ENCODE measurements around the gene SDK1.

SDK1 gene

DNA sequence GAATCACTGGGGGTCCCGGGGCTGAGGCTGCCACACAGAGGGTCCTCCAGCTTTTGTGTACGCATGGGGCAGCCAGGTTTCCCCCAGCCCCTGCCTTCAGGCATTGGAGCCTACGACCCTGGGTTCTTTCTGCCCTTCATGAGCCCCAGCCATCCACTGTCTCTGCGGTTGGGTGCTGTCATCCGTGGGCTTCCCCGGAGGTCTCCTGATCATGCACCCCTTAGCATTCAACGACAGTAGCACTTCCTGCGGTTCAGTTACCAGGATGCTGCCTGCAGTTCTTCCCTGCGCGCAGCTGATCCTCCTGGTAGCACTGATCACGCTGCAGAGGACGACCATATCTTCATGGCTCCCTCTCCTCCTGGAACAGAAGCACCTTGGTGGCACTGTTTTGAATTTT lies 676.3 kb downstream of the SDK1 start:
- no peak overlapping the region for H3K4me3 Mint-ChIP-seq
- H3K9me3 Mint-ChIP-seq, result no peaks in the 10 kb centered on the region
- DNase-seq (ENCODE audit: low spot score in 2 of 2) (no peak), ATAC-seq (peak; percentile 11)
- H3K27ac Mint-ChIP-seq, result no peak overlapping the region
- H3K36me3 Mint-ChIP-seq, result no peaks in the 10 kb centered on the region
- no peaks in the 10 kb centered on the region for H3K4me1 Mint-ChIP-seq

DNA sequence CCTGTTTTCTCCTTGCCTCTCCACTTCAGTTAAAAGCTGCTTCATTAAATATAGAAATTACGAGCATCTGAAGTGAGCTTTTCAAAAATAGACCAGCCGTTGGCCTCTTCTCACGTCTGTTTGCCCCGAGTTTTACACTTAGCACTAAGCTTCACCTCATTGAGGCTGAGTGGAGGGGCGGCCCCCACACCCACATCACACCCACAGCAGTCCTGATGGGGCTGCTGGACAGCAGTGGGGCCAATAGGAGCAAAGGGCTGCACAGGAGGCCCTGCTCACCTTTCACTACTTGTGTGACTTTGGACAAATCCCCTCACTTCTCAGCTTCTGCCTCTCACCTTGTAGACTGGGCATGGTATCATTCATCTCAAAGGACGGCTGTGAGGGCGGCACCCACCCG lies 677.8 kb downstream of the SDK1 start:
- no peak overlapping the region for H3K4me3 Mint-ChIP-seq
- H3K9me3 Mint-ChIP-seq, result no peaks in the 10 kb centered on the region
- no peaks in the 10 kb centered on the region for H3K36me3 Mint-ChIP-seq
- H3K4me1 Mint-ChIP-seq, result no peaks in the 10 kb centered on the region
- no peak overlapping the region for H3K27ac Mint-ChIP-seq
- ATAC-seq (no peak), DNase-seq (ENCODE audit: low spot score in 2 of 2) (no peak)

DNA sequence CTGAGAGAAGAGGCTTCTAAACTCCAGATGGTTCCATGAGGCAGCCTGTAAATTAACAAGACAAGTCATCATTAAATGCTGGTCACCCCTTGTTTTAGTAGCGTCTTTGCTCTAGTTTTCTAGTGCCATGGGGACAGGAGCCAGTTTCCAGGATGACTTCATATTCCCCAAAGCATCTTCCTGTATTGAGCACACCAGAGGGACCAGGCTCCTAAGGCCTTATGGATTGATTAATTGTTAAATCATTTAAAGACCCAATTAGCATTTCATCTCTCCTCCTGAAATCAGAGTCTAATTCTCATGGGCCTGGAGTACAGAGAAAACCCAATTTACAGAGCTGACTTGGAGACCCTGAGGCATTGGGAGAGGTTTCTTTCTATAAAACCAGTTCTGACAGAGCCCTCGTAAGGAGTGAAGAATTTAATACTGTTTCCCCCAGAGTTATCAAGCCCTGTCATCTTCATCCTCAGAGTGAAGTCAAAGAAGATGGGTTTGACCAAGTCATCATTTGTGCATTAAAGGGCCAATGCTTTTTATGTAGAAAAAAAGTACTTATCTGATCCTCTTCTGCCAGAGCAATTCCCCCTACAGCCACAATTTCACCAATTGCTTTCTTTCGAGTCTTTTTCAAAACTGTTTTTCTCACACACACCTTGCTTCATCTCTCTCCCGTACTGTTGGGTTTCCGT lies 678.7 kb downstream of the SDK1 start:
- Mint-ChIP-seq H3K4me3 (no peak overlapping the region), H3K9me3 (no peaks in the 10 kb centered on the region), H3K27ac (no peak overlapping the region), H3K4me1 (no peaks in the 10 kb centered on the region), H3K36me3 (no peaks in the 10 kb centered on the region)
- DNase-seq (ENCODE audit: low spot score in 2 of 2) (no peak), ATAC-seq (no peak)

DNA sequence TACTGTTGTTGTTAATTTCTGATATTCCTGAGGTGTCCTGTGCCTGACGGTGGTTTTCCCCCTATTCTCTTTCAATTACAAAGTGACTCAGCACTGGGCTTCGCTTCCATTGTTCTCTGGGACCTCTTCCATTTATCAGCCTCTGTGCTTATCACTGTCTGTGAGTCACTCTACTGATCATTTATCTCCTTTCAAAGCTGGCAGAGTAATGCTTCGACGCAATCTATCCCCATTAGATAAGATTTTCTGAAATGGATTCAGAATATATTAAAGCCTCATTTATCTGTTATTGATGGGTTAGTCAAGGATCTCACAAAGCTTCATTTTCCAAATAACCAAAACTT lies 679.2 kb downstream of the SDK1 start:
- Mint-ChIP-seq H3K4me3 (no peak overlapping the region), H3K27ac (no peak overlapping the region), H3K4me1 (no peaks in the 10 kb centered on the region), H3K36me3 (no peaks in the 10 kb centered on the region), H3K9me3 (no peaks in the 10 kb centered on the region)
- ATAC-seq (no peak), DNase-seq (ENCODE audit: low spot score in 2 of 2) (no peak)

- no peak for ATAC-seq
- DNase-seq (ENCODE audit: low spot score in 2 of 2), result no peak
- no peak overlapping the region for H3K27ac Mint-ChIP-seq
- H3K4me1 Mint-ChIP-seq, result no peaks in the 10 kb centered on the region
- H3K36me3 Mint-ChIP-seq, result no peaks in the 10 kb centered on the region
- no peak overlapping the region for H3K4me3 Mint-ChIP-seq
- no peaks in the 10 kb centered on the region for H3K9me3 Mint-ChIP-seq
These were observed 680.2 kb downstream of the SDK1 start for GRCh38 chr7:3981281-3981680.

- no peak overlapping the region for H3K4me3 Mint-ChIP-seq
- DNase-seq (ENCODE audit: low spot score in 2 of 2), result no peak
- H3K4me1 Mint-ChIP-seq, result no peaks in the 10 kb centered on the region
- H3K27ac Mint-ChIP-seq, result no peak overlapping the region
- no peaks in the 10 kb centered on the region for H3K9me3 Mint-ChIP-seq
- no peaks in the 10 kb centered on the region for H3K36me3 Mint-ChIP-seq
- no peak for ATAC-seq
These were observed 683.4 kb downstream of the SDK1 start for GRCh38 chr7:3984456-3984855.

- Mint-ChIP-seq H3K4me3 (no peak overlapping the region), H3K9me3 (no peaks in the 10 kb centered on the region), H3K36me3 (no peaks in the 10 kb centered on the region), H3K4me1 (no peaks in the 10 kb centered on the region), H3K27ac (no peak overlapping the region)
- DNase-seq (ENCODE audit: low spot score in 2 of 2), result no peak
- no peak for ATAC-seq
These were observed 685.9 kb downstream of the SDK1 start for GRCh38 chr7:3986927-3987326.

GRCh38 chr7:3987426-3987927 lies 686.4 kb downstream of the SDK1 start:
- H3K4me1 Mint-ChIP-seq, result no peaks in the 10 kb centered on the region
- no peaks in the 10 kb centered on the region for H3K36me3 Mint-ChIP-seq
- H3K9me3 Mint-ChIP-seq, result no peaks in the 10 kb centered on the region
- ATAC-seq (no peak), DNase-seq (ENCODE audit: low spot score in 2 of 2) (no peak)
- no peak overlapping the region for H3K4me3 Mint-ChIP-seq
- H3K27ac Mint-ChIP-seq, result no peak overlapping the region

GRCh38 chr7:3989723-3990122 lies 688.7 kb downstream of the SDK1 start:
- H3K9me3 Mint-ChIP-seq, result no peaks in the 10 kb centered on the region
- ATAC-seq (no peak), DNase-seq (ENCODE audit: low spot score in 2 of 2) (no peak)
- H3K4me1 Mint-ChIP-seq, result no peaks in the 10 kb centered on the region
- no peak overlapping the region for H3K4me3 Mint-ChIP-seq
- no peak overlapping the region for H3K27ac Mint-ChIP-seq
- no peaks in the 10 kb centered on the region for H3K36me3 Mint-ChIP-seq

- Mint-ChIP-seq H3K4me3 (no peak overlapping the region), H3K36me3 (no peaks in the 10 kb centered on the region), H3K4me1 (no peaks in the 10 kb centered on the region), H3K9me3 (no peaks in the 10 kb centered on the region), H3K27ac (no peak overlapping the region)
- ATAC-seq (no peak), DNase-seq (ENCODE audit: low spot score in 2 of 2) (no peak)
These were observed 690.7 kb downstream of the SDK1 start for GRCh38 chr7:3991731-3992231.

GRCh38 chr7:3992841-3993240 lies 691.8 kb downstream of the SDK1 start:
- H3K9me3 Mint-ChIP-seq, result no peaks in the 10 kb centered on the region
- H3K4me1 Mint-ChIP-seq, result no peaks in the 10 kb centered on the region
- H3K27ac Mint-ChIP-seq, result no peak overlapping the region
- DNase-seq (ENCODE audit: low spot score in 2 of 2) (no peak), ATAC-seq (no peak)
- no peak overlapping the region for H3K4me3 Mint-ChIP-seq
- no peaks in the 10 kb centered on the region for H3K36me3 Mint-ChIP-seq

- no peaks in the 10 kb centered on the region for H3K4me1 Mint-ChIP-seq
- no peaks in the 10 kb centered on the region for H3K9me3 Mint-ChIP-seq
- ATAC-seq, result no peak
- H3K27ac Mint-ChIP-seq, result no peak overlapping the region
- no peaks in the 10 kb centered on the region for H3K36me3 Mint-ChIP-seq
- no peak for DNase-seq (ENCODE audit: low spot score in 2 of 2)
- no peak overlapping the region for H3K4me3 Mint-ChIP-seq
These were observed 693.7 kb downstream of the SDK1 start for GRCh38 chr7:3994764-3995163.

GRCh38 chr7:3995187-3995586 lies 694.1 kb downstream of the SDK1 start:
- H3K4me3 Mint-ChIP-seq, result no peak overlapping the region
- H3K4me1 Mint-ChIP-seq, result no peaks in the 10 kb centered on the region
- peak; percentile 25 for ATAC-seq
- DNase-seq (ENCODE audit: low spot score in 2 of 2), result no peak
- no peaks in the 10 kb centered on the region for H3K9me3 Mint-ChIP-seq
- H3K27ac Mint-ChIP-seq, result no peak overlapping the region
- no peaks in the 10 kb centered on the region for H3K36me3 Mint-ChIP-seq

DNA sequence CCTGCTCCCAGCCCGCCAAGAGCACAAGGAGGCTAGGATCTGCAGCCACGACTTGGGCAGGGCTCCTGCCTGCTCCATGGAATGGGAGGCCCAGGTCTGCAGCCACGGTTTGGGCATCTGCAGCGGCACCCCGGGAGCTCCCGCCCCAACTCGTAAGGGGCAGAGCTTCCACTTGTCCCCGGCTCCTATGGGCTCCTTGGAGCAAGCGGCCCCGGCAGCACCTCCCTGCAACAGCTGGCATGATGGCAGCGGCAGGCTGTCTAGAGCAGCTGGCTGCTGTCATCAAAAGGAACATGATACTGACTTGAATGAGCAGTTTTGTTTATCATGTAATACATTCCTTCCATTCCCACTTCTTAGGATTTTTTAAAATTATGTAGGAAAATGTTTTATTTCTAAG lies 697.0 kb downstream of the SDK1 start:
- Mint-ChIP-seq H3K36me3 (no peaks in the 10 kb centered on the region), H3K9me3 (no peaks in the 10 kb centered on the region), H3K4me3 (no peak overlapping the region), H3K27ac (no peak overlapping the region), H3K4me1 (no peaks in the 10 kb centered on the region)
- no peak for DNase-seq (ENCODE audit: low spot score in 2 of 2)
- no peak for ATAC-seq

- no peak for ATAC-seq
- H3K27ac Mint-ChIP-seq, result no peak overlapping the region
- H3K36me3 Mint-ChIP-seq, result no peaks in the 10 kb centered on the region
These were observed 699.1 kb downstream of the SDK1 start for GRCh38 chr7:4000139-4000538.

GRCh38 chr7:4000934-4001333 lies 699.9 kb downstream of the SDK1 start:
- no peak for DNase-seq (ENCODE audit: low spot score in 2 of 2)
- no peaks in the 10 kb centered on the region for H3K36me3 Mint-ChIP-seq
- no peaks in the 10 kb centered on the region for H3K4me1 Mint-ChIP-seq
- H3K9me3 Mint-ChIP-seq, result no peaks in the 10 kb centered on the region
- ATAC-seq, result no peak
- no peak overlapping the region for H3K27ac Mint-ChIP-seq
- H3K4me3 Mint-ChIP-seq, result no peak overlapping the region

More at GRCh38 chr7:4000139-4000538, 699.1 kb downstream of the SDK1 start:
- H3K4me3 Mint-ChIP-seq, result no peak overlapping the region
- no peaks in the 10 kb centered on the region for H3K4me1 Mint-ChIP-seq
- no peak for DNase-seq (ENCODE audit: low spot score in 2 of 2)
- H3K9me3 Mint-ChIP-seq, result no peaks in the 10 kb centered on the region

DNA sequence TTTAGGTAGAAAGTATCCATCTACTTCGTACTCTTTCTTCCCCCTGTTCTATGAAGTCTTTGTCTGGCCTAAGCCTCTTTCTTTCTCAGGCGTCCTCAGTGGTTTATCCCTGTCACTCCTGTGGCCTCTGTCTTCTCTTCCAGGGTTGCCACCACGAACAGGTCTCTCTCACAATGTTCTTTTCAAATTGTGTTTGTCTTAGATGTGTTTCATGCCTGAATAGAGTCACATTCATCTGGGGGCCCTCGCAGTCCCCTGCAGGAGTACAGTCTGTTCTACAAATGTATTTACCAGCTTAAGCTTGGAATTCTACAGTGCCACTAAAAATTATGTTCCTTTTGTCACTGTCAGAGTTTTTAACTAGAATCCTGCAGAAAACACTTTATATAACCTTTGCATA lies 700.7 kb downstream of the SDK1 start:
- no peaks in the 10 kb centered on the region for H3K36me3 Mint-ChIP-seq
- ATAC-seq (no peak), DNase-seq (ENCODE audit: low spot score in 2 of 2) (no peak)
- H3K4me1 Mint-ChIP-seq, result no peaks in the 10 kb centered on the region
- no peak overlapping the region for H3K27ac Mint-ChIP-seq
- no peaks in the 10 kb centered on the region for H3K9me3 Mint-ChIP-seq
- H3K4me3 Mint-ChIP-seq, result no peak overlapping the region

Measured in stimulated activated effector memory CD8-positive, alpha-beta T cell treated with anti-CD3 and anti-CD28 coated beads, Interleukin-12 subunit alpha, Interleukin-12 subunit beta, amount 100 ng/mL, for 72 hours (primary cell).